ENCODE measurements around the gene PPHLN1.

Gene PPHLN1

GRCh38 chr12:42484996-42485395, 159.0 kb downstream of the PPHLN1 start:
- Histone ChIP-seq H3K27me3 (replicated peaks; ENCODE audit: control insufficient read depth, insufficient read depth, low read length) (no peaks in the 10 kb centered on the region), H3K4me3 (ENCODE audit: low read length) (no peak overlapping the region), H3K4me1 (ENCODE audit: control insufficient read depth, insufficient read depth, low read length) (peaks cover 21% of the 10 kb centered on the region), H3K36me3 (ENCODE audit: control insufficient read depth, insufficient read depth, low read length, severe bottlenecking) (no peaks in the 10 kb centered on the region), H3K9ac (ENCODE audit: low read length) (no peak overlapping the region), H3K9me3 (ENCODE audit: control insufficient read depth, low read length) (no peaks in the 10 kb centered on the region)
- DNase-seq (ENCODE audit: low read depth), result no peak

GRCh38 chr12:42485823-42486222, 159.9 kb downstream of the PPHLN1 start:
- Histone ChIP-seq H3K9me3 (ENCODE audit: control insufficient read depth, low read length) (no peaks in the 10 kb centered on the region), H3K9ac (ENCODE audit: low read length) (no peak overlapping the region), H3K36me3 (ENCODE audit: control insufficient read depth, insufficient read depth, low read length, severe bottlenecking) (no peaks in the 10 kb centered on the region), H3K27me3 (replicated peaks; ENCODE audit: control insufficient read depth, insufficient read depth, low read length) (no peaks in the 10 kb centered on the region), H3K4me3 (ENCODE audit: low read length) (no peak overlapping the region), H3K4me1 (ENCODE audit: control insufficient read depth, insufficient read depth, low read length) (peaks cover 21% of the 10 kb centered on the region)
- DNase-seq (ENCODE audit: low read depth), result no peak

GRCh38 chr12:42486407-42486806, 160.4 kb downstream of the PPHLN1 start:
- Histone ChIP-seq H3K36me3 (ENCODE audit: control insufficient read depth, insufficient read depth, low read length, severe bottlenecking) (no peaks in the 10 kb centered on the region), H3K27me3 (replicated peaks; ENCODE audit: control insufficient read depth, insufficient read depth, low read length) (no peaks in the 10 kb centered on the region), H3K4me3 (ENCODE audit: low read length) (no peak overlapping the region), H3K9ac (ENCODE audit: low read length) (no peak overlapping the region), H3K9me3 (ENCODE audit: control insufficient read depth, low read length) (no peaks in the 10 kb centered on the region), H3K4me1 (ENCODE audit: control insufficient read depth, insufficient read depth, low read length) (peaks cover 19% of the 10 kb centered on the region)
- no peak for DNase-seq (ENCODE audit: low read depth)

- no peaks in the 10 kb centered on the region for H3K4me1 ChIP-seq (ENCODE audit: control insufficient read depth, insufficient read depth, low read length)
- no peak overlapping the region for H3K9ac ChIP-seq (ENCODE audit: low read length)
- no peaks in the 10 kb centered on the region for H3K27me3 ChIP-seq (replicated peaks; ENCODE audit: control insufficient read depth, insufficient read depth, low read length)
- H3K36me3 ChIP-seq (ENCODE audit: control insufficient read depth, insufficient read depth, low read length, severe bottlenecking), result no peaks in the 10 kb centered on the region
- H3K4me3 ChIP-seq (ENCODE audit: low read length), result no peak overlapping the region
- H3K9me3 ChIP-seq (ENCODE audit: control insufficient read depth, low read length), result no peaks in the 10 kb centered on the region
- DNase-seq (ENCODE audit: low read depth), result no peak
Observed at GRCh38 chr12:42490261-42490842, 164.4 kb downstream of the PPHLN1 start.

Measured in adipocyte (in vitro differentiated cells).